ENCODE results near the gene DNAJC4. TPM values are rescaled to one million over a fixed set of nuclear protein-coding genes. Genes with fewer than 3 reads are reported as not detected.

DNAJC4 gene
- total RNA-seq, 1 experiment from 2014 or later, result 24.2 TPM

GRCh38 chr11:64275841-64276240, 45.5 kb downstream of the DNAJC4 start:
- Histone ChIP-seq H2BK15ac (ENCODE audit: low read depth, low read length) (no peak overlapping the region), H3K14ac (ENCODE audit: insufficient read depth, low read length) (no peak overlapping the region), H3K79me1 (ENCODE audit: insufficient read depth, low read depth, low read length, poor library complexity, severe bottlenecking) (no peaks in the 10 kb centered on the region), H3K9ac (ENCODE audit: extremely low read depth, insufficient read length, low read length) (no peak overlapping the region), H3K23ac (ENCODE audit: insufficient read length, low read depth, low read length) (no peak overlapping the region), H3K27me3 (ENCODE audit: insufficient read depth, low read length) (no peaks in the 10 kb centered on the region), H2BK12ac (ENCODE audit: insufficient read length, low read depth, low read length) (no peak overlapping the region), H2BK20ac (ENCODE audit: low read depth, low read length, poor library complexity, severe bottlenecking) (no peak overlapping the region), H3K56ac (ENCODE audit: insufficient read length, low read depth, low read length) (no peak overlapping the region), H3K23me2 (ENCODE audit: insufficient read length, low read depth, low read length, poor library complexity, severe bottlenecking) (peaks cover 5% of the 10 kb centered on the region), H3K18ac (ENCODE audit: insufficient read length, low read depth, low read length) (no peak overlapping the region), H2BK5ac (ENCODE audit: insufficient read length, low read length) (no peak overlapping the region), H4K91ac (ENCODE audit: insufficient read length, low read depth, low read length) (no peak overlapping the region), H3K4ac (ENCODE audit: low read depth, low read length) (no peak overlapping the region), H2AK5ac (ENCODE audit: insufficient read length, low read length) (no peak overlapping the region), H4K5ac (ENCODE audit: insufficient read length, low read depth, low read length) (no peak overlapping the region), H4K8ac (replicated peaks; ENCODE audit: insufficient read length, low read depth, low read length) (no peak overlapping the region), H4K20me1 (ENCODE audit: control insufficient read depth, insufficient read depth, insufficient read length) (peaks cover 2% of the 10 kb centered on the region), H3K4me1 (ENCODE audit: insufficient read depth, low read length) (no peaks in the 10 kb centered on the region), H3K9me3 (ENCODE audit: control insufficient read depth, low read depth, low read length) (no peaks in the 10 kb centered on the region), H3T11ph (ENCODE audit: low read length) (no peak overlapping the region), H3K4me2 (ENCODE audit: insufficient read depth, insufficient read length, low read length) (no peak overlapping the region), H2AFZ (ENCODE audit: low read length) (no peak overlapping the region), H2BK120ac (ENCODE audit: low read depth, low read length, poor library complexity, severe bottlenecking) (no peak overlapping the region), H3K79me2 (ENCODE audit: insufficient read depth, low read length) (no peaks in the 10 kb centered on the region), H3K27ac (ENCODE audit: insufficient read length, low read depth, low read length) (no peak overlapping the region)
- Mint-ChIP-seq H3K4me3 (no peak overlapping the region), H3K36me3 (ENCODE audit: insufficient read depth in 1 of 3, low read depth in 3 of 3) (peaks cover 0 to 9% (median 6%) of the 10 kb centered on the region in 3 experiments; a peak in 4 of 7 replicates), H3K27ac (no peak overlapping the region), H3K4me1 (peaks cover 12 to 16% of the 10 kb centered on the region in 2 experiments), H3K27me3 (ENCODE audit: low read depth) (no peaks in the 10 kb centered on the region; the same call in none of the 2 replicates), H3K9me3 (no peaks in the 10 kb centered on the region)
- no CpG with 5 or more reads among the region's 2 CpGs for WGBS (ENCODE audit: extremely low coverage, insufficient read length, low lambda C conversion rate)
- no peak for DNase-seq
- TF ChIP-seq CTCF (conservative IDR thresholded peaks at IDR 0.05), result no peak

All from H9 (cell line).